HG03571 (cell line): ENCODE measurements around the gene SRC.

Experiments
- ATAC-seq: cut with Tn5 transposase; IDR thresholded peaks from one replicate; pipeline ENCODE4 v1.9.1; 2021; ENCODE audit not compliant: unreplicated experiment

SRC gene

DNA sequence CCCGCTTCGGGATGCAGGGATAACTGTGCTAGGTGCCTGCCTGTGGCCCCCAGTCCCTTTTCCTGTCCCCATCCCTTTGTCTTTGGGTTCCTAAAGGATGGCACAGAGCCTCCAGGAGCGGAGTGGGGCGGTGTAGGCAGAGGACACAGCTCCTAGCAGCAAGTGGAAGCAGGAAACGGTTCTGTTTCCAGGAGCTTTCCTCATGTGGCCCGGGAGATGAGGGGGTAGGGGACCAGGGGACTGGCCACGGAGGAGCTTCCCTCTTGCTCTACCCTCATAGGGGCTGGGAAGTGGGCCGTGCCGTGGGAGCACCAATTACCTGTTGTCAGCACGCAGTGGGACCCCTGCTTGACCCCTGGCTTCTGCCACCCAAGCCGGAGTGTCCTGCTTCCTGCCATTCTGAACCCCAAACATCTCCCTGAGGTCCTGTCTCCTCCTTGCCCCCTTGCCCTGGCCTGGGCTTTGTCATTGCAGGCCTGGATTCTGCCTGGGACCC is 76.9 kb downstream of the SRC start:
- no peak for ATAC-seq

DNA sequence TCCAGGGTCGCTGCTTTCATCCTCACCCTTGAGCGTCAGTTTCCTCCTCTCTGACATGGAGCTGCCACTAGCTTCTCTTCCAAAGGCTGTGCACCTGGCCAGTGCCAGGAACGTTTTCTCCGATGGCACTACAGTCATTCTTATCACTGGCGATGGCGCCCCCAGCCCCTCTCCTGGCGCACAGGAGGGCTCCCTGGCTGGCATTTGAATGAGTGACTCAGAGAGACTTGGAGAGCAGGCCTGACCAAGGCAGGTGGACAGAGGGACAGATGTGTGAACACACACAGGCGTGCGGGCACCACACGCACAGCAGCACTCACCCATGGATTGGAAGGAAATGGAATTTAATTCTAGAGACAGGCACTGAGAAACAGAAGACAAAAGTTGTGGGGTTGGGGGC is 77.6 kb downstream of the SRC start:
- ATAC-seq = no peak

GRCh38 chr20:37424062-37424851 is 78.3 kb downstream of the SRC start:
- ATAC-seq = no peak

- ATAC-seq = no peak
Observed at GRCh38 chr20:37425103-37425625, 79.2 kb downstream of the SRC start.

GRCh38 chr20:37426106-37426505 is 80.2 kb downstream of the SRC start:
- ATAC-seq = no peak

DNA sequence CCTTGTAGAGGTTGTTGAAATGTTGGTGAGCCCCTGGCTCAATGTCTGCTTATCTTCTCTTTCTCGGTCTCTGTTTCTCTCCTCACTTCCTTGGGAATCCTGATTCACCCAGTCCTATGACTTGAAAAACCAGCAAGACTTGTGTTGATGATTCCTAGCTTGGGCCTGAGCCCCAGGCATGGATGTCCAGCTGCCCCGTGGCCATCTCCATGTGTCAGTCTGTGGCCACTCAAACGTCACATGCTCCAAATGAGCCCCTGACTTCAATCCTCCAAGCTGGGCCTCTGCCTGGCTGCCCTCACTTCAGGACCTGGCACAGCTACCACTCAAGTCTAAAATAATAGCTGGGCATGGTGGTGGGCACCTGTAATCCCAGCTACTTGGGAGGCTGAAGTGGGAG is 81.0 kb downstream of the SRC start:
- ATAC-seq = no peak

DNA sequence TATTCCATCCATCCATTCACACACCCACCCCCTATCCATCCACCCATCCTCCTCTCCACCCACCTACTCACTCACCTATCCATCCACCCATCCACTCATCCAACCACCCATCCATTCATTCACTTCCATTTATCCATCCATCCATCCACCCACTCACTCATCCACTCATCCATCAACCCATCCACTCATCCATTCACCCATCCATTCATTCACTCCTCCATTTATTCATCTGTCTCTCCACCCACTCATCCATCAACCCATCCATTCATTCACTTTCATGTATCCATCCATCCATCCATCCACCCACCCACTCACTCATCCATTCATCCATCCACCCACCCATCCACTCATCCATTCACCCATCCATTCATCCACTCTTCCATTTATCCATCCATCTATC is 84.1 kb downstream of the SRC start:
- no peak for ATAC-seq

DNA sequence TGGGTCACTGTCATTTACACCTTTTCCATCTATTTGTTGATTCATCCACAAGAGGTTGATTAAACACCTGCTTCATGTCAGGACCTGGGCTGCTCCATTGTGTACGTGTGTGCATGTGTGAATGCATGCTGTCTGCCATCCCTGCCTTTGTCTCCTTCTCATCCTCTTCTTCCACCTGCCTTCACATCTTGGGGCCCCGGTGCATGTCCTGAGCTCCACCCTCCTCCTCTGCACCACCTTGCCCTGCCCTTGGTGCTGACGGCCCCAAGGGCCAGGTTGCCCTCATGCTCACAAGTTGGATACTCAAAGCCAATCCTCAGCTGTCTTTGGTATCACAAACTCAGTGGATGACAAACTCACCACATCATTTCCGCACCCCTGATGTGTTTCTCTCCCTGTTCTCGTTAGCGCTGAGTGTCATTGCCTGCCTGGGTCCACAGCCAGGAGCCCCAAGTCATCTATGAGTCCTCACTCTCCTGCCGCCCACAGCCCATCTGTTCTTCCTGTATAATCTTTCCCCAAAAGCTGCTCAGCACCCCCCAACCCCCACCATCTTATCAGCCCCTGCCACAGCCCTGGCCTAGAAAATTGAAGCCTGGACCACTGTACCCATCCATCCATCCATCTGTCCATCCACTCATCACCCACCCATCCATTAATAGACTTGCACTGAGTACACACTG is 85.0 kb downstream of the SRC start:
- no peak for ATAC-seq

DNA sequence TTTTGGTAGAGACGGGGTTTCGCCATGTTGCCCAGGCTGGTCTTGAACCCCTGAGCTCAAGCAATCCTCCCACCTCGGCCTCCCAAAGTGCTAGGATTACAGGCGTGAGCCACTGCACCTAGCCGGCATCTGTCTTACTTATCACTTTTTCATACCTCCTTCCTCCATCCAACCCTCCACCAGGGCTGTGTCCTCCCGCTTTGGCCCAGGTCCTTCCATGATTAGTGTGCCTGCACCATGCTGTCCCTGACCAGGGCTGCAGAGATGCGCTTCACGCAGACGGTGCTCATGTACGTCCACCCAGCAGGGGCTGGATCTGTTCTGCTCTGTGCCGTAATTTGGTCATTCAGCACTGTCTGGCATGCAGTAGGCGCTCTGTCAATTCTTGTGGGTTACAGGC is 85.8 kb downstream of the SRC start:
- ATAC-seq = no peak

- ATAC-seq = no peak
Observed at GRCh38 chr20:37432606-37433005, 86.7 kb downstream of the SRC start.

DNA sequence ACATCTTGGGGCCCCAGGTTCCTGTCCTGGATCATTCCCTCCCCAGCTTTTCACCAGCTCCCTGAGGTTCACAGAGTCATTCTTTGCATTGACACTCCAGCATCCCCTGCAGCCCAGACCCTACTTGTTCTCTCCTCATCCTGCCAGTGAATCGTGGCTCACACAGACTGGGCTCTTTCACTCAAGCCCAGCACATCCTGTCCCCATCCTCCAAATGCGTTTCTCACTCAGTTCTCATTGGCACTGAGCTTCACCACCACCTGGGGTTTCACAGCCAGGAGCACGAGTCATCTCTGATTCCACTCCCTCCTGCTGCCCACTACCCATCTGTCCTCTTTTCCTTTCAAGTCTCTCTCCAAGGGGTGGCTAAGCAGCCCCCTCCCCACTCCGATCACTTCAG is 89.7 kb downstream of the SRC start:
- no peak for ATAC-seq

GRCh38 chr20:37436527-37437186 is 90.7 kb downstream of the SRC start:
- no peak for ATAC-seq

DNA sequence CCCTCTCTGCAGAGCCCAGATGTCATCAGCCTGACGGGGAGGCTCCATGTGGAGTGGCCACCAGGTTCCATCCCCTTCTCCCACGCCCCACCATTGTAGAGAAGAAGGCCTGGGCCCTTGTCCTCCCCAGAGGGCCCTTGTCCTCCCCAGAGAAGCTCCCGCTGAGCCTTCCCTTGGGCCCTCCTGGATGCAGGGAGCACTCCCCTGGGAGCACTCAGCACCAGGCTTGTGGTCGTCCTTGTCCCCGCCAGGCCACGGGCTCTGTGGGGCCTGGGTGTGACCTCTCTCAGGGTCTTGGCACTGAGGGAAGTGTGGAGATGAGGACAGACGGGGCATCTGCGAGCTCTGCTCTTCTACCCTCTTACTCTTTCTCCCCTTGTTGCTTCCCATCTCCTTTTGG is 91.7 kb downstream of the SRC start:
- ATAC-seq = no peak

GRCh38 chr20:37438464-37439222 is 92.7 kb downstream of the SRC start:
- no peak for ATAC-seq

GRCh38 chr20:37439223-37439933 is 93.4 kb downstream of the SRC start:
- no peak for ATAC-seq

- ATAC-seq = no peak
Observed at GRCh38 chr20:37441023-37441422, 95.1 kb downstream of the SRC start.

DNA sequence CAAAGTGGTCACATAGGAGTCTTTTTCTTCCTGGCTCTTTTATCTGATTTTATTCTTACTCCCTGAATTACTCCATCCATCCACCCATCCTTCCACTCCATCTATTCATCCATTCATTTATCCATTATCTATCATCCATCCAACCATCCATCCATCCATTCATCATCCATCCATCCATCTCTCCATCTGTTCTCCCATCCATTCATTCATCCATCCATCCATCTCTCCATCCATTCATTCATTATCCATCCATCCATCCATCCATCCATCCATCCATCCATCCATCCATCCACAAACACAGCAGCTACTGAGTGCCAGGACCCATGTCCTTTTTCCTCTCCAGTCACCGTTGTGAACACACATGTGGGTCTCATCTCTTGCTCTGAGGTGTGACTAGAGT is 96.6 kb downstream of the SRC start:
- ATAC-seq = no peak

DNA sequence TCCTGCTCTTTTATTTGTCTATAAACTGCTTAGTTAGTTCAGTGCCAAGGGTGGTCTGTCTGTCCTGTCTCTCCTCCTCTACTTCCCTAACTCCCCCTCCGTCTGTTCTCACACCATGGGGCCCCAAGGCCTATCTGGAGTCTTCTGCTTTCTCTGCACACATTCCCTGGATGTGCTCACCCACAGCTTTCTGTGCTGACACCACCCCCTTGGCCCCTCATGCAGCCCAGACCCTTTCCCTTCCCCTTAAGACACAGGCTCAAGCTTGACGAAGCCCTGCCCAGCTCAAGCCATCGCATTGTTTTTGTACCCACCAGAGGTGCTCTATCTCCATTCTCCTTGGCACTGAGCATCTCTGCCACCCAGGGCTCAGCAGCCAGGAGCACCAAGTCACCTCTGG is 97.0 kb downstream of the SRC start:
- ATAC-seq = no peak

GRCh38 chr20:37443596-37443995 is 97.7 kb downstream of the SRC start:
- ATAC-seq = no peak

- ATAC-seq = no peak
Observed at GRCh38 chr20:37445041-37445440, 99.1 kb downstream of the SRC start.
